Body of pancreas (tissue), 4 donors: Measurements from ENCODE around the gene TIA1.

Experiments used
- CTCF ChIP-seq, 7 experiments: fragments of 450-650 bp in 4 of 7; fragments of 200-600 bp in 3 of 7; sonication (generic) in 3 of 7; IDR thresholded peaks; one replicate each; pipeline ENCODE4 v1.5.1; 2016 to 2019; ENCODE audit warnings: antibody characterized with exemption in 7 of 7
- POLR2A ChIP-seq, 3 donors: fragments of 450-650 bp; IDR thresholded peaks; one replicate each; pipeline ENCODE4 v1.6.1; 2016; ENCODE audit warnings: antibody characterized with exemption in 3 of 3, mild to moderate bottlenecking in 2 of 3

GRCh38 chr2:70203086-70203485 lies 45.3 kb downstream of the TIA1 start:
- TF ChIP-seq CTCF (IDR thresholded peaks at IDR 0.05) (no peak), POLR2A (IDR thresholded peaks at IDR 0.05) (no peak)
